Stomach (tissue), 9 donors: ENCODE results near the gene SFPQ. TPM values are rescaled to one million over a fixed set of nuclear protein-coding genes. Genes with fewer than 3 reads are reported as not detected.

Experiments used
- DNase-seq, 2 donors: peaks; one replicate each; pipeline versions ENCODE4 v3.0.0 to v3.0.0-alpha.2; 2013 to 2019
- H3K27ac ChIP-seq, 5 donors: fragments of 200-600 bp in 4 of 5; sonication (generic) in 4 of 5; one replicate each; pipeline ENCODE4 v1.5.1; 2013 to 2019; ENCODE audit warnings: mild to moderate bottlenecking in 1 of 5, moderate library complexity in 1 of 5
- H3K27me3 ChIP-seq, 3 donors: fragments of 200-600 bp; sonication (generic); one replicate each; pipeline ENCODE4 v1.5.1; 2017 to 2019; ENCODE audit warnings: mixed run types in 1 of 3
- H3K36me3 ChIP-seq, 4 donors: fragments of 200-600 bp; sonication (generic); 1 replicate in 3 of 4; 2 replicates in 1 of 4; pipeline ENCODE4 v1.5.1; 2016 to 2019
- H3K4me1 ChIP-seq, 4 donors: fragments of 200-600 bp; sonication (generic); one replicate each; pipeline ENCODE4 v1.5.1; 2016 to 2019
- H3K4me3 ChIP-seq, 4 donors: fragments of 200-600 bp; sonication (generic) in 3 of 4; one replicate each; pipeline ENCODE4 v1.5.1; 2016 to 2019; ENCODE audit warnings: mild to moderate bottlenecking in 1 of 4
- H3K9me3 ChIP-seq, 4 donors: fragments of 200-600 bp; sonication (generic); one replicate each; pipeline ENCODE4 v1.5.1; 2016 to 2019
- EP300 ChIP-seq: sonication (generic); formaldehyde crosslinking; IDR thresholded peaks from one replicate; pipeline ENCODE4 v1.6.1; 2017; ENCODE audit warnings: antibody characterized with exemption
- POLR2A ChIP-seq, 4 donors: fragments of 450-650 bp; IDR thresholded peaks; one replicate each; pipeline ENCODE4 v1.6.1; 2016; ENCODE audit warnings: antibody characterized with exemption in 4 of 4, control low read depth in 2 of 4, mild to moderate bottlenecking in 1 of 4, moderate library complexity in 1 of 4
- POLR2AphosphoS5 ChIP-seq, 3 donors: sonication (generic); formaldehyde crosslinking; IDR thresholded peaks; one replicate each; pipeline ENCODE4 v1.6.1; 2016; ENCODE audit warnings: antibody characterized with exemption in 3 of 3
- WGBS, 5 donors: extraction: QIAGEN DNeasy Blood & Tissue Kit in 3 of 5; methylation state at CpG; one replicate each; pipeline versions ENCODE4 v1.1.5 to v1.1.7; 2013 to 2018; 5-methylcytosine and 5-hydroxymethylcytosine counted together
- intact Hi-C: fragments of 100-400 bp; cut with DNase I; formaldehyde crosslinking; loops from one replicate; pipeline ENCODE4 v1.15.1; 2023; ENCODE audit warnings: low total_unique reads
- polyA plus RNA-seq, 3 donors: library from polyadenylated mRNA; stranded (reverse); fragments of 200-250 nt; gene quantifications; one replicate each; pipeline ENCODE4 v1.2.3, GENCODE V29; 2013
- total RNA-seq, 5 donors: library from RNA; depleted of rRNA; stranded (reverse); fragments of >200 nt; gene quantifications; one replicate each; pipeline versions ENCODE4 v1.1.0 to v1.2.3, GENCODE V29; 2014 to 2016
- TF ChIP-seq, protein P1 (sequence below), 7 experiments: fragments of 450-650 bp in 4 of 7; fragments of 200-600 bp in 3 of 7; sonication (generic) in 3 of 7; IDR thresholded peaks; one replicate each; pipeline ENCODE4 v1.5.1; 2016 to 2019; ENCODE audit warnings: antibody characterized with exemption in 7 of 7, control low read depth in 2 of 7, mild to moderate bottlenecking in 1 of 7
- donor health status: healthy with polysubstance abuse.
- donor health status: Bipolar disorder and iron deficiency.
- donor health status: healthy.

The SFPQ gene
- total and polyA plus RNA-seq, 8 donors: 86.8 to 523 (median 210) TPM

DNA sequence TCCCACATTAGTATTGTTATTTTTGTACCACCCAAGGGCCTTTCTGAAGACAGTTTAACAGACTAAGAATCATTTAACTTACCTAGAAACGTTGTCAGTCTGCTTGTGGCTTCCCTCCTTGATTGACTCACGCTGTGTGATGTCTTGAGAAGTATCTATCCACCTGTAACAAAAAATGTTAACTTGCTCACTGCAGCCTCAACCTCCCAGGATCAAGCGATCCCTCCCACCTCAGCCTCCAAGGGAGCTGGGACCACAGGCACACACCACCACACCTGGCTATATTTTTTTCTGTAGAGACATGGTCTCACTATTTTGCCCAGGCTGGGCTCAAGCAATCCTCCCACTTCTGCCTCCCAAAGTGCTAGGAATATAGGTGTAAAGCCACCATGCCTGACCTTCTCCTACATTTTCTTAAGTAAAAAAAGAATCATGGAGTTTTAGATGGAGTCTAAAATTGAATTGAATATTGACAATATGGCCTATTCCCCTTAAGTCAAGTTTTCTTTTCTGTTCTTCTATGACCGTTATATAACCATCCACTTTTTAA lies 15.6 kb downstream of the SFPQ start:
- TF ChIP-seq EP300: no peak
- TF ChIP-seq, protein P1, sequence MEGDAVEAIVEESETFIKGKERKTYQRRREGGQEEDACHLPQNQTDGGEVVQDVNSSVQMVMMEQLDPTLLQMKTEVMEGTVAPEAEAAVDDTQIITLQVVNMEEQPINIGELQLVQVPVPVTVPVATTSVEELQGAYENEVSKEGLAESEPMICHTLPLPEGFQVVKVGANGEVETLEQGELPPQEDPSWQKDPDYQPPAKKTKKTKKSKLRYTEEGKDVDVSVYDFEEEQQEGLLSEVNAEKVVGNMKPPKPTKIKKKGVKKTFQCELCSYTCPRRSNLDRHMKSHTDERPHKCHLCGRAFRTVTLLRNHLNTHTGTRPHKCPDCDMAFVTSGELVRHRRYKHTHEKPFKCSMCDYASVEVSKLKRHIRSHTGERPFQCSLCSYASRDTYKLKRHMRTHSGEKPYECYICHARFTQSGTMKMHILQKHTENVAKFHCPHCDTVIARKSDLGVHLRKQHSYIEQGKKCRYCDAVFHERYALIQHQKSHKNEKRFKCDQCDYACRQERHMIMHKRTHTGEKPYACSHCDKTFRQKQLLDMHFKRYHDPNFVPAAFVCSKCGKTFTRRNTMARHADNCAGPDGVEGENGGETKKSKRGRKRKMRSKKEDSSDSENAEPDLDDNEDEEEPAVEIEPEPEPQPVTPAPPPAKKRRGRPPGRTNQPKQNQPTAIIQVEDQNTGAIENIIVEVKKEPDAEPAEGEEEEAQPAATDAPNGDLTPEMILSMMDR (IDR thresholded peaks at IDR 0.05): no peak
- TF ChIP-seq POLR2A (IDR thresholded peaks at IDR 0.05): no peak
- TF ChIP-seq POLR2AphosphoS5 (IDR thresholded peaks at IDR 0.05): no peak
- DNase-seq: no peak
- intact Hi-C loops: no loop called here
- H3K4me1 ChIP-seq: peaks cover 11 to 81% (median 42%) of the 10 kb centered on the region in 4 donors
- H3K36me3 ChIP-seq: peaks cover 52 to 86% (median 81%) of the 10 kb centered on the region in 4 donors
- H3K9me3 ChIP-seq: no peaks in the 10 kb centered on the region
- H3K27me3 ChIP-seq: no peaks in the 10 kb centered on the region
- 89 to 93% (median 91%) methylated on average over 4 of the region's 4 CpGs for WGBS, 5 donors
- no peak overlapping the region for H3K4me3 ChIP-seq
- no peak overlapping the region for H3K27ac ChIP-seq

DNA sequence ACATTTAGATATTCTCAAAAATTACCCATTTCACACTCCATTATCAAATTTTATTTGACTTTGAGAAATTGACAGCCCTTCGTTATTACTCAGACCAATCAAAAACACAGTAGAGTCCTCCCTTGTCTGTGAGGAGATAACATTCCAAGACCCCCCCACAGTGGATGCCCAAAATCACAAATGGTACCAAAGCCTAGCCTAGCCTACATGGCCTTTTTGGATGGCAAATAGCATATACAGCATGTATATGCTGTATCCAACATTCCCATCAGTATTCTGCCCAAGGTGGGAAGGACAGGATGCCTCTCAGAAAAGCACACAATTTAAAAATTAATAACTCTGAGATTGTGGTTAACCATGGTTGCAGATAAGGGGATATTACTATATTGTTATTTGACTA lies 17.3 kb downstream of the SFPQ start:
- 93 to 100% (median 94%) methylated on average over 1 of the region's 1 CpG for WGBS, 5 donors
- Histone ChIP-seq H3K27ac (no peak overlapping the region), H3K4me1 (peaks cover 3 to 64% (median 32%) of the 10 kb centered on the region in 4 donors), H3K36me3 (peaks cover 37 to 68% (median 64%) of the 10 kb centered on the region in 4 donors), H3K4me3 (no peak overlapping the region), H3K9me3 (no peaks in the 10 kb centered on the region), H3K27me3 (no peaks in the 10 kb centered on the region)
- DNase-seq: no peak
- TF ChIP-seq POLR2AphosphoS5 (IDR thresholded peaks at IDR 0.05) (no peak), EP300 (no peak), POLR2A (IDR thresholded peaks at IDR 0.05) (no peak)
- TF ChIP-seq, protein P1 (IDR thresholded peaks at IDR 0.05): no peak
- intact Hi-C loops: no loop called here

DNA sequence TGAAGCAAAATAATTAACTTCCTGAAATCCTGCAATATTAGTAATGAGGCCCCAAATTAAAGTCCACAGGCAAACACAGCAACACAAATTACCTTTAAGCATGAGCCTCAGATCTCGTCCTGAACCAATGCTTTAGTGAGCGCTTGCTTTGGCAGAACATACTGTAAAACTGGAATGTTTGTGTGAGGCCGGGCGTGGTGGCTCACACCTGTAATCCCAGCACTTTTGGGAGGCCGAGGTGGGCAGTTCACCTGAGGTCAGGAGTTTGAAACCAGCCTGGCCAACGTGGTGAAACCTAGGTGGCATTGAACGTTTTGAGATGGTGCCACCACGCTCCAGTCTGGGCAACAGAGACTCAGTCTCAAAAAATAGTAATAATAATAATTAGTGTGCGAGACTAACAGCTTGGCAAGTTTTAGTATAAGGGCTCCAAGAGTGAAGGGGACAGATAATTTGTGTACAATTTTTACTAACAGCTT lies 17.8 kb downstream of the SFPQ start:
- Histone ChIP-seq H3K27me3 (no peaks in the 10 kb centered on the region), H3K36me3 (peaks cover 36 to 64% (median 59%) of the 10 kb centered on the region in 4 donors), H3K4me3 (no peak overlapping the region), H3K27ac (no peak overlapping the region), H3K4me1 (peaks cover 3 to 59% (median 28%) of the 10 kb centered on the region in 4 donors), H3K9me3 (no peaks in the 10 kb centered on the region)
- 71 to 80% (median 73%) methylated on average over 9 of the region's 9 CpGs for WGBS, 5 donors
- intact Hi-C loops: no loop called here
- no peak for DNase-seq
- no peak for TF ChIP-seq POLR2AphosphoS5 (IDR thresholded peaks at IDR 0.05)
- no peak for TF ChIP-seq EP300
- TF ChIP-seq, protein P1 (IDR thresholded peaks at IDR 0.05): no peak
- TF ChIP-seq POLR2A (IDR thresholded peaks at IDR 0.05): no peak

DNA sequence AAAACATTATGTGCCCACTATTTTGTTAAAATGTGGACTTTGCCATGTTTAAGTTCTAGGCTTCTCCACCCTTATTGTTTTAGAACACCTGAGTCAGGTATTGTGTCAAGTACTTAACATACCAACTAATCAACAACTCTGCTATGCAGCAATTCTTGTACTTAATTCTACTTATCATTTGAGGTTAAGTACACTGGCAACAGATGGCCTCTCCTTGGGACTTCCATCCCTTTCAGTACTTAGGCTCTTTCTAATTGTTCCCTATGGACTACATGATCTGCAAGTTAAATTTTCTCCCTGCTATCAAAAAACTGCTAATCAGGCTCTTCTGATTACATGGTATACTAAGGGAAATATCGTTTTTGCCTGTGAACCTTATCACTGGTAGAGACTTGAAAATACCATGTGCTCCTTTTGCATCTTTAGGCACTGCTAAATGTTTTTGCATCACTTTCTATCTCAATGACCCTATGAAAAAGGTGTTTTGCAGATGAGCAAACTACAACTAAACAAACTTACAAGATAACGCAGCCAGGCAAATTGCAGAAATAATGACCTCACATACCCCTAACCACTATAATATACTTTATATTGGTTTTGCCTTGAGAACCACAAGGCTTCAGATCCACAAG lies 18.9 kb downstream of the SFPQ start:
- H3K4me3 ChIP-seq: no peak overlapping the region
- DNase-seq: no peak
- no peaks in the 10 kb centered on the region for H3K9me3 ChIP-seq
- H3K36me3 ChIP-seq: peaks cover 30 to 53% (median 48%) of the 10 kb centered on the region in 4 donors
- TF ChIP-seq POLR2A (IDR thresholded peaks at IDR 0.05): no peak
- no peak for TF ChIP-seq EP300
- peak in 1 of 3 donors; percentile 27 for TF ChIP-seq POLR2AphosphoS5 (IDR thresholded peaks at IDR 0.05)
- TF ChIP-seq, protein P1 (IDR thresholded peaks at IDR 0.05): no peak
- H3K27me3 ChIP-seq: no peaks in the 10 kb centered on the region
- WGBS, 5 donors: 38 to 50% (median 43%) methylated on average over 2 of the region's 2 CpGs
- peaks cover 2 to 48% (median 17%) of the 10 kb centered on the region in 4 donors for H3K4me1 ChIP-seq
- no peak overlapping the region for H3K27ac ChIP-seq
- intact Hi-C loops: no loop called here
